IgD-negative memory B cell (primary cell): ENCODE data around the gene OLFML2B. TPM values are rescaled to one million over a fixed set of nuclear protein-coding genes. Genes with fewer than 3 reads are reported as not detected.
"Not testable (repeated sequence)": the region's sequence is repeated elsewhere in the genome, so short reads cannot be mapped to it uniquely, and the experiment has no call there.

ENCODE experiments used
- H3K27ac Mint-ChIP-seq, 3 donors: one replicate each; pipeline ENCODE4 v1.8.0; 2020 to 2022; ENCODE audit warnings: mild to moderate bottlenecking in 3 of 3, mixed read lengths in 3 of 3, moderate library complexity in 1 of 3
- H3K27me3 Mint-ChIP-seq: one replicate; pipeline ENCODE4 v1.8.0; 2021; ENCODE audit warnings: mixed read lengths
- H3K36me3 Mint-ChIP-seq: one replicate; pipeline ENCODE4 v1.8.0; 2020; ENCODE audit warnings: mild to moderate bottlenecking, mixed read lengths
- H3K4me1 Mint-ChIP-seq, 3 donors: one replicate each; pipeline ENCODE4 v1.8.0; 2020 to 2022; ENCODE audit warnings: mixed read lengths in 3 of 3, mild to moderate bottlenecking in 1 of 3
- H3K4me3 Mint-ChIP-seq, 4 donors: one replicate each; pipeline ENCODE4 v1.8.0; 2020 to 2022; ENCODE audit warnings: mild to moderate bottlenecking in 4 of 4, mixed read lengths in 4 of 4, moderate library complexity in 3 of 4
- H3K9me3 Mint-ChIP-seq, 3 donors: one replicate each; pipeline ENCODE4 v1.8.0; 2020 to 2021; ENCODE audit warnings: mixed read lengths in 3 of 3, mild to moderate bottlenecking in 1 of 3
- polyA plus RNA-seq: library from polyadenylated mRNA; unstranded; fragments of 300-500 nt; fragmentation: Illumina TruSeq; gene quantifications from one replicate; pipeline ENCODE4 v1.2.3, GENCODE V29; 2021

OLFML2B gene
- polyA plus RNA-seq, 1 donor from 2014 or later = not detected

DNA sequence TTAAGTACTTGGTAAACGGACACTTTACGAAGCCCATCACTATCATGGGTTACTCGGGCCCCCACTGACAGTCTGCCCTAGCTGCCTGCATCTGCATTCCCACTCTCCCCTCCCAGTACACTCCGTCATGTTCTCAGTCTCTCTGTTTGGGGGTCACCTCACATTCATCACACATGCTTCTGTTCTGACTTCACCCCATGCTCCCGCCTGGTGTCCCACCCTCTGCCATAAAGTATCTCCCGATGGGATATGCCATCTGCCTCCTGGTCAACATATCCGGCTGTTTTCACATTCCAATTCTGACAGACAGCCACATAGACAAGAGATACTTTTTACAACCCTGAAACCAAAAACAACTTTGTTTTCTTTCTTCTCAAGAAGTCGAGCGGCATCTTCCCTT, 1.0 kb downstream of the OLFML2B start:
- peak overlapping the region in 3 of 4 donors; percentile 35 to 95 (median 79) for H3K4me3 Mint-ChIP-seq
- H3K27me3 Mint-ChIP-seq = peaks cover 36% of the 10 kb centered on the region
- H3K36me3 Mint-ChIP-seq = peaks cover 2% of the 10 kb centered on the region
- H3K9me3 Mint-ChIP-seq = peaks cover 0 to 3% (median 0%) of the 10 kb centered on the region in 3 donors
- no peak overlapping the region for H3K27ac Mint-ChIP-seq
- peaks cover 4 to 7% (median 6%) of the 10 kb centered on the region in 3 donors for H3K4me1 Mint-ChIP-seq

DNA sequence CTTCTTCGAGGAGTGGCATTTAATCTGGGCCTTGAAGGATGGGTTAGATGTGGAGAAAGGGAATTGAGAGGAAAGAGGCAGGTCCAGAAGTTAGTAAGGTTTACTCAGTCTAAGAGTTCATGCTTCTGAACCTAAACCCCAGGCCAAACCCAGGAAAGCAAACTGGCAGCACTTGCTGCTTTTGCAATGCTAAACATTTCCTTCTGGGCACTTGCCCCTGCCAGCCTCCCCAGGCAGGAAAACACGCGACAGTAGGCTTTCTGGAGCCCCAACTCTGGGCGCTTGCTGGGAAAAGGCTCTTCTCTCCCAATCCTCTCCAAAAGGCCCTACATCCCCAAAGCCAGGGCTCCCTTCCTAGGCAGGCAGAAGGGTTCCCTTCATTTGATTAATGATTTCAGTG, 2.5 kb downstream of the OLFML2B start:
- Mint-ChIP-seq H3K4me3 (peak overlapping the region in 1 of 4 donors; percentile 57), H3K4me1 (peaks cover 4 to 7% (median 6%) of the 10 kb centered on the region in 3 donors), H3K27me3 (peaks cover 33% of the 10 kb centered on the region), H3K36me3 (peaks cover 2% of the 10 kb centered on the region), H3K27ac (no peak overlapping the region), H3K9me3 (no peaks in the 10 kb centered on the region)

- Mint-ChIP-seq H3K36me3 (peaks cover 2% of the 10 kb centered on the region), H3K4me1 (peaks cover 4 to 7% (median 6%) of the 10 kb centered on the region in 3 donors), H3K4me3 (peak overlapping the region in 1 of 4 donors; percentile 57), H3K9me3 (no peaks in the 10 kb centered on the region), H3K27ac (no peak overlapping the region), H3K27me3 (peaks cover 29% of the 10 kb centered on the region)
These were observed 3.5 kb downstream of the OLFML2B start for GRCh38 chr1:162020150-162020549.

DNA sequence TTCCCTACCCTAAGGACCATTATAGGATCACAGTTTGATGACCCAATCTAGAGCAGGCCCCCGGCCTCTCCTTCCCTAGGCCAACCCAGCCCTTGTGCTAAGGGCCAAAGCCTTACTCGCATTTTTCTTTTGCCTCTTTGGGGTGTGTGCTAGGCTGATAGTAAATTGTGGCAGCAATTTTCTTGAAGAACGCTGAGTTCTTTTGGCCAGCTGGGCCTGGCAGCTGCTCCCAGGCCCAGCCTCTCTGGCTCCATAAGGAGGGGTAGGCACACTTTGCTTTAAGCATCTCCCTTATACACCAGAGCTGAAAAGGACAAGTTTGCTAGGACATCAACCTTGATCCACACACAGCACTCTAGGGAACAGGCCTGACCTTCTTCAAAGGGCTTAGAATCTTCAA, 4.2 kb downstream of the OLFML2B start:
- H3K27ac Mint-ChIP-seq = no peak overlapping the region
- peaks cover 24% of the 10 kb centered on the region for H3K27me3 Mint-ChIP-seq

DNA sequence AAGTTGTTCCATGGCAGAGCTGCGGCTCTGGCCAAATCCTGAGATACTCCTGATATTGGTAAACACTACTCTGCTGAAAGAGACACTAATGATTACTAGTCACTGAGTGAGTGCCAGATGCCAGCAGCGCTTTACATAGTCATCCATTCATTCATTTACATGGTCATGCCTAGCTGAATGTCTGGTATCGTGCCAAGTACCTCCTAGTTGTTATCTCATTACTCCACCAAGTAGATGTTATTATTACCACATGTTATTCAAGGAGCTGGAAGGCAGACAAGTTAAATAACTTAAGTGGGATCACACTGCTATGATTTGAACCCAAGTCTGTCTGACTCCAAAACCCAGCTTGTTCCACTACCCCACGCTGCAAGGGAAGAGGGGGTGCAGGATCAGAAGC, 4.7 kb downstream of the OLFML2B start:
- Mint-ChIP-seq H3K9me3 (no peaks in the 10 kb centered on the region), H3K36me3 (peaks cover 2% of the 10 kb centered on the region), H3K4me1 (peaks cover under 1 to 2% (median 2%) of the 10 kb centered on the region in 3 donors), H3K4me3 (no peak overlapping the region), H3K27me3 (peaks cover 20% of the 10 kb centered on the region), H3K27ac (no peak overlapping the region)

More for the DNA sequence above, 4.2 kb downstream of the OLFML2B start:
- Mint-ChIP-seq H3K36me3 (peaks cover 2% of the 10 kb centered on the region), H3K9me3 (no peaks in the 10 kb centered on the region), H3K4me1 (peaks cover 4 to 5% (median 5%) of the 10 kb centered on the region in 3 donors), H3K4me3 (no peak overlapping the region)

DNA sequence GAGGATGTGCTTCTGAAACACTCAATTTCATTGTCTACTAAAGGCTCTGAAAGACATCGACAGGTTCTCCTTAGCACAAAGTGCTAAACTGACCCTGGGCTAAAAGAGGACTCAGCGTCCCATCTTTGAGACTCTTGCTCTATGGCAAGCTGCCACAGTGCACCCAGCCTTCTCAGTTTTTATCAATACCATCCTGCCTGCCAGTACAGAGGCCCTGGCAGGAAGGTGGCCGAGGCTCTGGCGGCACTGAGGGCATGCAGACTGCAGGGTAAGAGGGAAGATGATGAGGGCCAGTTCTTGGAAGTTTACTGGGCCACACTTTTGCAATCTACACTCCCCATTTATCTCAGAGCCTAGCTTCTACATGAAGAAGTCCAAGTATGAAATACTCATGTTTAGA, 5.3 kb downstream of the OLFML2B start:
- no peak overlapping the region for H3K4me3 Mint-ChIP-seq
- peaks cover 18% of the 10 kb centered on the region for H3K27me3 Mint-ChIP-seq
- no peak overlapping the region for H3K27ac Mint-ChIP-seq
- H3K9me3 Mint-ChIP-seq = peaks cover 0 to 2% (median 1%) of the 10 kb centered on the region in 3 donors
- peaks cover 2% of the 10 kb centered on the region for H3K36me3 Mint-ChIP-seq
- peaks cover 0 to 1% (median 1%) of the 10 kb centered on the region in 3 donors for H3K4me1 Mint-ChIP-seq

- not testable (repeated sequence) for H3K4me1 Mint-ChIP-seq, H3K36me3 Mint-ChIP-seq, H3K9me3 Mint-ChIP-seq, H3K4me3 Mint-ChIP-seq, H3K27ac Mint-ChIP-seq
- peaks cover 12% of the 10 kb centered on the region for H3K27me3 Mint-ChIP-seq
These were observed 5.9 kb downstream of the OLFML2B start for GRCh38 chr1:162017791-162018190.

GRCh38 chr1:162016631-162017030, 7.0 kb downstream of the OLFML2B start:
- no peaks in the 10 kb centered on the region for H3K36me3 Mint-ChIP-seq
- peaks cover 4% of the 10 kb centered on the region for H3K27me3 Mint-ChIP-seq
- no peak overlapping the region for H3K4me3 Mint-ChIP-seq
- peaks cover 2 to 8% (median 3%) of the 10 kb centered on the region in 3 donors for H3K9me3 Mint-ChIP-seq
- H3K4me1 Mint-ChIP-seq = no peaks in the 10 kb centered on the region
- H3K27ac Mint-ChIP-seq = no peak overlapping the region

GRCh38 chr1:162015196-162015595, 8.5 kb downstream of the OLFML2B start:
- no peaks in the 10 kb centered on the region for H3K36me3 Mint-ChIP-seq
- peaks cover 2 to 8% (median 3%) of the 10 kb centered on the region in 3 donors for H3K9me3 Mint-ChIP-seq
- H3K27me3 Mint-ChIP-seq = peaks cover 1% of the 10 kb centered on the region
- peaks cover 0 to 1% (median 0%) of the 10 kb centered on the region in 3 donors for H3K4me1 Mint-ChIP-seq
- no peak overlapping the region for H3K27ac Mint-ChIP-seq
- H3K4me3 Mint-ChIP-seq = no peak overlapping the region

- H3K9me3 Mint-ChIP-seq = peaks cover 2 to 8% (median 3%) of the 10 kb centered on the region in 3 donors
- no peak overlapping the region for H3K4me3 Mint-ChIP-seq
- peaks cover 1% of the 10 kb centered on the region for H3K27me3 Mint-ChIP-seq
- H3K27ac Mint-ChIP-seq = no peak overlapping the region
- peaks cover 0 to 1% (median 0%) of the 10 kb centered on the region in 3 donors for H3K4me1 Mint-ChIP-seq
- no peaks in the 10 kb centered on the region for H3K36me3 Mint-ChIP-seq
These were observed 9.5 kb downstream of the OLFML2B start for GRCh38 chr1:162014202-162014601.

- Mint-ChIP-seq H3K9me3 (peaks cover 2 to 8% (median 3%) of the 10 kb centered on the region in 3 donors), H3K4me1 (peaks cover 0 to 1% (median 0%) of the 10 kb centered on the region in 3 donors), H3K27ac (no peak overlapping the region), H3K4me3 (no peak overlapping the region), H3K36me3 (no peaks in the 10 kb centered on the region), H3K27me3 (peaks cover 3% of the 10 kb centered on the region)
These were observed 10.4 kb downstream of the OLFML2B start for GRCh38 chr1:162013289-162013688.

DNA sequence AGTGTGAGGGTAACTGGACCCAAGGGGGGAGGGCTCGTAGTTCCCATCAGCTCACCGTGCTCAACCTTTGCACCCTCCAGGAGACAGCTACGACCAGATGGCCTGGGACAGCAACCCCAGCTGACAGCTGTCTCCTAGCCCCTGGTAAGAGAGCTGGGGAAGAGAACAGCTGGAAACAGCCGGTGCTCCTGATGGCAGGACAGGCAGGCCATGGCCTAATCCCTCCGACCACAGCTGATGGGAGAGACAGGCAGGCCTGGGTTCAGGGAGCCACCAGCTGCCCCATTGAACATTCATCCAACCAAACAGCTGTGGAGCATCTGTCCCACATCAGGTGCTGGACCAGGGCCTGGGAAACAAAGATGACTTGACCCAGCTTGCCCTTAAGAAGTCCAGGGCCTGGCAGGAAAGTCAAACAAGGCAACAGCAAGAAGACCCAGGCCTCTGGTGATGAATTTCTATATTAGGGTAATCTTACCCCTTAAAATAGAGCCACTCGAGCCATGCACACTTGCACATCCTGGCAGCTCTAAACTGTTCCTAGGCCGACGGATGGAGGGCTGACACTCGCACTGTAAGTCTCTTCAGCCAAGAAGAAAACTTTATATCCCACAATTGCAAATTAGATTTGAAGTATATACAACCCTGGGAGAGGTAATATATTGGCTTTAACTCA, 12.2 kb downstream of the OLFML2B start:
- peaks cover 2 to 8% (median 3%) of the 10 kb centered on the region in 3 donors for H3K9me3 Mint-ChIP-seq
- no peak overlapping the region for H3K4me3 Mint-ChIP-seq
- H3K4me1 Mint-ChIP-seq = peaks cover 0 to 1% (median 0%) of the 10 kb centered on the region in 3 donors
- peaks cover 7% of the 10 kb centered on the region for H3K27me3 Mint-ChIP-seq
- H3K27ac Mint-ChIP-seq = no peak overlapping the region
- H3K36me3 Mint-ChIP-seq = no peaks in the 10 kb centered on the region

- H3K4me3 Mint-ChIP-seq = no peak overlapping the region
- H3K27me3 Mint-ChIP-seq = peaks cover 11% of the 10 kb centered on the region
- peaks cover 2 to 8% (median 3%) of the 10 kb centered on the region in 3 donors for H3K9me3 Mint-ChIP-seq
- no peak overlapping the region for H3K27ac Mint-ChIP-seq
- no peaks in the 10 kb centered on the region for H3K36me3 Mint-ChIP-seq
- H3K4me1 Mint-ChIP-seq = peaks cover 0 to 1% (median 0%) of the 10 kb centered on the region in 3 donors
These were observed 13.5 kb downstream of the OLFML2B start for GRCh38 chr1:162010175-162010506.

DNA sequence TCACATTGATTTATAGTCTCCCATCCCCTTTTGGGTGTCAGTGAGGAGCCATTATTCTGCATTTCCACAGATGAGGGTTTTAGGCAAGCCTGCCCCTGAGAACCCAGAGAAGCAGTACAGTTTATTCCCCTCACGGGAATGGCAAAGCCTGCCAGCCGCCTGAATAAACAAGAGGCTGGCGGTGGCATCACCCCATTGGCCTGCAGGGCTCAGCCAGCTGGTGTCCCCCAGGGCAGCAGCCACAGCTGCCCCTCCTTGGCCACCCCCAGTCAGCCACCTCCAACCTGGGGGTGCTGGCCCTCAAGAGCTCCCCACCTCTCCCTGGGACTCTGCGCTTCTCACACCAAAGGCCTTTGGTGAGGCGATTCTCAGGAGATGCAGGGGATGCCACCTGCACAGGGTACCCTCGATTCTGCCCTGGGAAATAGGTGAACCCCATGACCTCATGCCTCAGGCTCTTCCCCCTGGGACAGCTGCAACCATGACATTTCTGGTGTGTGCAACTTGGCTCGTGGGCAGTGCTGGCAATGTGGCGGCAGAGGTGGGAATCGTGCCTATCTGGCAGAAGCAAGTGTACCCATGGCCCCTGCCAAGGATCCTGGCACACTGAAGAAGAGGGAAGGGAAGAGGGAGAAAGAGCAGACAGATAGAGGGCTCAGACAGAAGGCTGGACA, 14.0 kb downstream of the OLFML2B start:
- Mint-ChIP-seq H3K9me3 (peaks cover 2 to 8% (median 3%) of the 10 kb centered on the region in 3 donors), H3K27ac (no peak overlapping the region), H3K36me3 (no peaks in the 10 kb centered on the region), H3K27me3 (peaks cover 15% of the 10 kb centered on the region), H3K4me3 (no peak overlapping the region), H3K4me1 (peaks cover 0 to 1% (median 0%) of the 10 kb centered on the region in 3 donors)

DNA sequence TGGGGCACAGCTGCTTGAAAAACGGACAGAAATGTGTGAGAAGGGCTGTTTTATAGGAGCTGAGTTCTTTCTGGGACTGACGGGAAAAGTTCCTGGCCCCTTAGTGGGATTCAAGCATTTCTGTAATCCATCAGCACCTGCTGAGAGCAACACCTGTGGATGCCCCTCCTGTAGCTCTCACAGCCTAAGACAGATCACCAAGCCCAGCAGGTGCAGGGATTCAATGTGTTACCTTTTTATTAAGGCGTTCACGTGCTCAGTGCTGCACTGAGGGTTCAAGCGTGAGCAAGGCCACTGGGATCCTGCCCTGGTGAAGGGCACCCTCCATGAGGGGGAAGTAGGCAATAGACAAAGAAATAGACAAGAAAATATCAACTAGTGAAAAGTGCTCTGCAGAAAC, 14.9 kb downstream of the OLFML2B start:
- Mint-ChIP-seq H3K27me3 (peaks cover 19% of the 10 kb centered on the region), H3K27ac (no peak overlapping the region), H3K4me3 (no peak overlapping the region), H3K36me3 (no peaks in the 10 kb centered on the region), H3K4me1 (peaks cover 0 to 1% (median 0%) of the 10 kb centered on the region in 3 donors), H3K9me3 (peaks cover 3 to 8% (median 4%) of the 10 kb centered on the region in 3 donors)
